HEK293 (cell line): ENCODE measurements around the gene PPARGC1A.

ENCODE experiments used
- KLF10 ChIP-seq: fragments of 450-650 bp; IDR thresholded peaks from 2 replicates; pipeline ENCODE4 v1.5.1; 2018; ENCODE audit warnings: missing biosample characterization, mild to moderate bottlenecking, missing genetic modification characterization
- SP3 ChIP-seq: fragments of 450-650 bp; formaldehyde crosslinking; IDR thresholded peaks from 2 replicates; pipeline ENCODE4 v1.5.1; 2016; ENCODE audit warnings: missing biosample characterization, missing genetic modification characterization
- ZFP3 ChIP-seq: fragments of 450-650 bp; formaldehyde crosslinking; IDR thresholded peaks from 2 replicates; pipeline ENCODE4 v1.5.1; 2016; ENCODE audit warnings: low read depth, missing biosample characterization, missing genetic modification characterization
- ZNF274 ChIP-seq, 2 experiments: fragments of 200-500 bp in 1 of 2; fragments of 450-650 bp in 1 of 2; sonication (Bioruptor generic) in 1 of 2; formaldehyde crosslinking in 1 of 2; IDR thresholded peaks; 2 replicates each; pipeline versions ENCODE4 v1.5.1 to v1.6.1; 2014 to 2016; ENCODE audit warnings: borderline replicate concordance in 1 of 2, inconsistent platforms in 1 of 2, low read length in 1 of 2, missing biosample characterization in 1 of 2, missing genetic modification characterization in 1 of 2
- ZNF292 ChIP-seq: fragments of 450-650 bp; formaldehyde crosslinking; IDR thresholded peaks from 2 replicates; pipeline ENCODE4 v1.5.1; 2016; ENCODE audit warnings: low read depth, missing biosample characterization, missing genetic modification characterization, borderline replicate concordance
- ZNF433 ChIP-seq: fragments of 450-650 bp; formaldehyde crosslinking; IDR thresholded peaks from 2 replicates; pipeline ENCODE4 v1.5.1; 2016; ENCODE audit warnings: missing biosample characterization, missing genetic modification characterization, low read depth
- ZNF548 ChIP-seq: fragments of 450-650 bp; formaldehyde crosslinking; IDR thresholded peaks from 2 replicates; pipeline ENCODE4 v1.5.1; 2016; ENCODE audit warnings: missing biosample characterization, missing genetic modification characterization
- ZNF600 ChIP-seq: fragments of 450-650 bp; formaldehyde crosslinking; IDR thresholded peaks from 2 replicates; pipeline ENCODE4 v1.5.1; 2016; ENCODE audit warnings: missing biosample characterization, missing genetic modification characterization
- ZNF629 ChIP-seq: fragments of 450-650 bp; formaldehyde crosslinking; IDR thresholded peaks from 2 replicates; pipeline ENCODE4 v1.5.1; 2017; ENCODE audit warnings: missing biosample characterization, missing genetic modification characterization
- ZNF670 ChIP-seq: fragments of 450-650 bp; formaldehyde crosslinking; IDR thresholded peaks from 2 replicates; pipeline ENCODE4 v1.5.1; 2016; ENCODE audit warnings: missing biosample characterization, missing genetic modification characterization, low read depth
- TF ChIP-seq, protein P1 (sequence below): fragments of 450-650 bp; formaldehyde crosslinking; IDR thresholded peaks from 2 replicates; pipeline ENCODE4 v1.5.1; 2016; ENCODE audit warnings: missing biosample characterization, missing genetic modification characterization
- TF ChIP-seq, protein P2 (sequence below): fragments of 450-650 bp; formaldehyde crosslinking; optimal IDR thresholded peaks from 2 replicates; pipeline ENCODE3; 2016; ENCODE audit warnings: missing biosample characterization, mild to moderate bottlenecking, missing genetic modification characterization
- TF ChIP-seq, protein P3 (sequence below): fragments of 450-650 bp; formaldehyde crosslinking; conservative IDR thresholded peaks from 2 replicates; pipeline ENCODE4 v1.5.1; 2016; ENCODE audit warnings: low read depth, missing biosample characterization, missing genetic modification characterization
- TF ChIP-seq, protein P4 (sequence below): sonication (generic); formaldehyde crosslinking; IDR thresholded peaks from 2 replicates; pipeline ENCODE4 v1.8.1; 2022; ENCODE audit warnings: mild to moderate bottlenecking, moderate library complexity, missing genetic modification reagents

DNA sequence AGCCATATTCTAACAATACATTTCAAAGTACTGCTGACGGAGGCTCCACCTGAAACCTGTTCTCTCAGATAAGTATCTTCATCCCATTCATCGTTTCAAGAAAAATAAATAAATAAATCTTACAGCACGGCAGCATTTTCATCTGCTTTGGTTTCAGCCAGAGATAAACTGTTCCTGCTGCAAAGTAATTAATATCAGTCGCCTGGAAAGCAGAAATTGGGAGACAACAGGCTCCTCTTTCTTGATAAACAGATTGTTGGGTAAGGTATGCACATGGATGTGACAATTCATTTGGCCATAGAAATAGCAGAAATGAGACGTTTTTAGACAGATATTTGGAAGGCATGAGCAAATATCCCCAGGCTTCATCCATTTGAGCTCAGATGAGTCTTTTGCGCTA is 110.4 kb downstream of the PPARGC1A start:
- TF ChIP-seq, protein P1, sequence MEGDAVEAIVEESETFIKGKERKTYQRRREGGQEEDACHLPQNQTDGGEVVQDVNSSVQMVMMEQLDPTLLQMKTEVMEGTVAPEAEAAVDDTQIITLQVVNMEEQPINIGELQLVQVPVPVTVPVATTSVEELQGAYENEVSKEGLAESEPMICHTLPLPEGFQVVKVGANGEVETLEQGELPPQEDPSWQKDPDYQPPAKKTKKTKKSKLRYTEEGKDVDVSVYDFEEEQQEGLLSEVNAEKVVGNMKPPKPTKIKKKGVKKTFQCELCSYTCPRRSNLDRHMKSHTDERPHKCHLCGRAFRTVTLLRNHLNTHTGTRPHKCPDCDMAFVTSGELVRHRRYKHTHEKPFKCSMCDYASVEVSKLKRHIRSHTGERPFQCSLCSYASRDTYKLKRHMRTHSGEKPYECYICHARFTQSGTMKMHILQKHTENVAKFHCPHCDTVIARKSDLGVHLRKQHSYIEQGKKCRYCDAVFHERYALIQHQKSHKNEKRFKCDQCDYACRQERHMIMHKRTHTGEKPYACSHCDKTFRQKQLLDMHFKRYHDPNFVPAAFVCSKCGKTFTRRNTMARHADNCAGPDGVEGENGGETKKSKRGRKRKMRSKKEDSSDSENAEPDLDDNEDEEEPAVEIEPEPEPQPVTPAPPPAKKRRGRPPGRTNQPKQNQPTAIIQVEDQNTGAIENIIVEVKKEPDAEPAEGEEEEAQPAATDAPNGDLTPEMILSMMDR (tag by site-specific recombination), result no peak
- no peak for TF ChIP-seq ZNF433 (tag by site-specific recombination)
- no peak for TF ChIP-seq ZNF274 (IDR thresholded peaks at IDR 0.05; ENCODE audit: low read length)
- no peak for TF ChIP-seq ZNF274 (tag by site-specific recombination; IDR thresholded peaks at IDR 0.05; ENCODE audit: borderline replicate concordance)
- TF ChIP-seq ZNF600 (tag by site-specific recombination), result no peak
- TF ChIP-seq, protein P2, sequence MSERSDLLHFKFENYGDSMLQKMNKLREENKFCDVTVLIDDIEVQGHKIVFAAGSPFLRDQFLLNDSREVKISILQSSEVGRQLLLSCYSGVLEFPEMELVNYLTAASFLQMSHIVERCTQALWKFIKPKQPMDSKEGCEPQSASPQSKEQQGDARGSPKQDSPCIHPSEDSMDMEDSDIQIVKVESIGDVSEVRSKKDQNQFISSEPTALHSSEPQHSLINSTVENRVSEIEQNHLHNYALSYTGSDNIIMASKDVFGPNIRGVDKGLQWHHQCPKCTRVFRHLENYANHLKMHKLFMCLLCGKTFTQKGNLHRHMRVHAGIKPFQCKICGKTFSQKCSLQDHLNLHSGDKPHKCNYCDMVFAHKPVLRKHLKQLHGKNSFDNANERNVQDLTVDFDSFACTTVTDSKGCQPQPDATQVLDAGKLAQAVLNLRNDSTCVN (tag by site-specific recombination), result no peak
- no peak for TF ChIP-seq ZFP3 (tag by site-specific recombination)
- no peak for TF ChIP-seq ZNF629 (tag by site-specific recombination)
- no peak for TF ChIP-seq ZNF548
- TF ChIP-seq SP3 (tag by site-specific recombination), result no peak
- TF ChIP-seq ZNF670, result no peak
- no peak for TF ChIP-seq KLF10 (tag by site-specific recombination)
- TF ChIP-seq, protein P3, sequence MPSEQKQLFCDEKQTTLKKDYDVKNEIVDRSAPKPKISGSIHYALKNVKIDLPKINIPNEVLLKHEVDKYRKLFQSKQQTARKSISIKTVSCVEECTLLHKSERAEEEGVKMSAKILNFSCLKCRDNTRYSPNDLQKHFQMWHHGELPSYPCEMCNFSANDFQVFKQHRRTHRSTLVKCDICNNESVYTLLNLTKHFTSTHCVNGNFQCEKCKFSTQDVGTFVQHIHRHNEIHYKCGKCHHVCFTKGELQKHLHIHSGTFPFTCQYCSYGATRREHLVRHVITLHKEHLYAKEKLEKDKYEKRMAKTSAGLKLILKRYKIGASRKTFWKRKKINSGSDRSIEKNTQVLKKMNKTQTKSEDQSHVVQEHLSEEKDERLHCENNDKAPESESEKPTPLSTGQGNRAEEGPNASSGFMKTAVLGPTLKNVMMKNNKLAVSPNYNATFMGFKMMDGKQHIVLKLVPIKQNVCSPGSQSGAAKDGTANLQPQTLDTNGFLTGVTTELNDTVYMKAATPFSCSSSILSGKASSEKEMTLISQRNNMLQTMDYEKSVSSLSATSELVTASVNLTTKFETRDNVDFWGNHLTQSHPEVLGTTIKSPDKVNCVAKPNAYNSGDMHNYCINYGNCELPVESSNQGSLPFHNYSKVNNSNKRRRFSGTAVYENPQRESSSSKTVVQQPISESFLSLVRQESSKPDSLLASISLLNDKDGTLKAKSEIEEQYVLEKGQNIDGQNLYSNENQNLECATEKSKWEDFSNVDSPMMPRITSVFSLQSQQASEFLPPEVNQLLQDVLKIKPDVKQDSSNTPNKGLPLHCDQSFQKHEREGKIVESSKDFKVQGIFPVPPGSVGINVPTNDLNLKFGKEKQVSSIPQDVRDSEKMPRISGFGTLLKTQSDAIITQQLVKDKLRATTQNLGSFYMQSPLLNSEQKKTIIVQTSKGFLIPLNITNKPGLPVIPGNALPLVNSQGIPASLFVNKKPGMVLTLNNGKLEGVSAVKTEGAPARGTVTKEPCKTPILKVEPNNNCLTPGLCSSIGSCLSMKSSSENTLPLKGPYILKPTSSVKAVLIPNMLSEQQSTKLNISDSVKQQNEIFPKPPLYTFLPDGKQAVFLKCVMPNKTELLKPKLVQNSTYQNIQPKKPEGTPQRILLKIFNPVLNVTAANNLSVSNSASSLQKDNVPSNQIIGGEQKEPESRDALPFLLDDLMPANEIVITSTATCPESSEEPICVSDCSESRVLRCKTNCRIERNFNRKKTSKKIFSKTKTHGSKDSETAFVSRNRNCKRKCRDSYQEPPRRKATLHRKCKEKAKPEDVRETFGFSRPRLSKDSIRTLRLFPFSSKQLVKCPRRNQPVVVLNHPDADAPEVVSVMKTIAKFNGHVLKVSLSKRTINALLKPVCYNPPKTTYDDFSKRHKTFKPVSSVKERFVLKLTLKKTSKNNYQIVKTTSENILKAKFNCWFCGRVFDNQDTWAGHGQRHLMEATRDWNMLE (tag by site-specific recombination), result no peak
- TF ChIP-seq, protein P4, sequence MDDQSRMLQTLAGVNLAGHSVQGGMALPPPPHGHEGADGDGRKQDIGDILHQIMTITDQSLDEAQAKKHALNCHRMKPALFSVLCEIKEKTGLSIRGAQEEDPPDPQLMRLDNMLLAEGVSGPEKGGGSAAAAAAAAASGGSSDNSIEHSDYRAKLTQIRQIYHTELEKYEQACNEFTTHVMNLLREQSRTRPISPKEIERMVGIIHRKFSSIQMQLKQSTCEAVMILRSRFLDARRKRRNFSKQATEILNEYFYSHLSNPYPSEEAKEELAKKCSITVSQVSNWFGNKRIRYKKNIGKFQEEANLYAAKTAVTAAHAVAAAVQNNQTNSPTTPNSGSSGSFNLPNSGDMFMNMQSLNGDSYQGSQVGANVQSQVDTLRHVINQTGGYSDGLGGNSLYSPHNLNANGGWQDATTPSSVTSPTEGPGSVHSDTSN (CRISPR knock-in tag), result no peak
- no peak for TF ChIP-seq ZNF292
